ENCODE measurements around the gene RIC8B.

Gene RIC8B

DNA sequence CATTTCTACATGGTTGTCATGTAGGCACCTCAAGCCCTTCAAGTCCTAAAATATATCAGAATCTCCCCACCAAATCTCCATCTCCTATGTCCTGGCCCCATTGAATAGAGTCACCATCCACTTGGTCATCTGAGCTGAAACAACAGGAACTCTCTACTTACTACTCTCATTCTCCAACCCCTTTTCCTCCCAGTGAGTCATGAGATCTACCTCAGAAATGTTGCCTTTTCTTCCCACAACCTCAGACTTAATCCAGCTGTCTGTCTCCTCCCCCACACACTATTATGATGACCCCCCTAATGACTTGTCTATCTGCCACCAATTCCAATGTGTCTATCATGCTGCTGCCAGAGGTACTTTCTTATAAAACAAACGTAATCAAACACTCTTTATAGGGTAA, 108.9 kb downstream of the RIC8B start:
- no peaks in the 10 kb centered on the region for H3K9me3 ChIP-seq (ENCODE audit: low read length)
- no peak overlapping the region for H3K4me3 ChIP-seq (ENCODE audit: low read depth in 1 of 2, low read length in 2 of 2)
- no peaks in the 10 kb centered on the region for H3K4me1 ChIP-seq (ENCODE audit: insufficient read depth, low read length)
- H3K9ac ChIP-seq (ENCODE audit: low read length): no peak overlapping the region
- peaks cover 30% of the 10 kb centered on the region for H3K36me3 ChIP-seq (ENCODE audit: insufficient read depth, low read length)
- H3K27me3 ChIP-seq (ENCODE audit: control insufficient read depth in 1 of 2, insufficient read depth in 2 of 2, low read length in 2 of 2): no peaks in the 10 kb centered on the region
- H3K27ac ChIP-seq (ENCODE audit: low read depth, low read length): no peak overlapping the region

GRCh38 chr12:106885026-106885425, 110.5 kb downstream of the RIC8B start:
- no peak overlapping the region for H3K4me3 ChIP-seq (ENCODE audit: low read depth in 1 of 2, low read length in 2 of 2)
- H3K4me1 ChIP-seq (ENCODE audit: insufficient read depth, low read length): no peaks in the 10 kb centered on the region
- no peak overlapping the region for H3K27ac ChIP-seq (ENCODE audit: low read depth, low read length)
- no peaks in the 10 kb centered on the region for H3K9me3 ChIP-seq (ENCODE audit: low read length)
- H3K27me3 ChIP-seq (ENCODE audit: control insufficient read depth in 1 of 2, insufficient read depth in 2 of 2, low read length in 2 of 2): no peaks in the 10 kb centered on the region
- no peak overlapping the region for H3K9ac ChIP-seq (ENCODE audit: low read length)
- H3K36me3 ChIP-seq (ENCODE audit: insufficient read depth, low read length): peaks cover 25% of the 10 kb centered on the region

GRCh38 chr12:106885541-106886249, 111.2 kb downstream of the RIC8B start:
- Histone ChIP-seq H3K9me3 (ENCODE audit: low read length) (no peaks in the 10 kb centered on the region), H3K36me3 (ENCODE audit: insufficient read depth, low read length) (peaks cover 24% of the 10 kb centered on the region), H3K27me3 (ENCODE audit: control insufficient read depth in 1 of 2, insufficient read depth in 2 of 2, low read length in 2 of 2) (no peaks in the 10 kb centered on the region), H3K9ac (ENCODE audit: low read length) (no peak overlapping the region), H3K4me3 (ENCODE audit: low read depth in 1 of 2, low read length in 2 of 2) (no peak overlapping the region), H3K27ac (ENCODE audit: low read depth, low read length) (no peak overlapping the region), H3K4me1 (ENCODE audit: insufficient read depth, low read length) (no peaks in the 10 kb centered on the region)

DNA sequence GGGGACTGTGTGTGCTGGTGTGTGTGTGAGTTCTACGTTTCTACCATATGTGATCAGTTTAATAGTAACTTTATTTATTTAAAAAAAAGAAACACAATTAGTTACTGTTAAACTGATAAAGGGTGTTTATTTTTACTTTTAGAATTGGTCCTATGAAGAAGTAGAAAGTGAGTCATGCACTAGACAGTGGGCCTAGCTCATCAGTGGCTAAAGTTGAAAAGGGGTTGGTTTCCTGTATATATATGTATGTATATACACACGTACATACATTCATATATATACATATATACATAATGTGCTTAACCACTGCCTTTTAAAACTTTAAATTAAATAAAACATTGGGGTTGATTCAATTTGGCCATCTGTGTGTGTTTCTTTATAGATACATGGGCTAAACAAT, 112.5 kb downstream of the RIC8B start:
- H3K4me3 ChIP-seq (ENCODE audit: low read depth in 1 of 2, low read length in 2 of 2): no peak overlapping the region
- H3K9ac ChIP-seq (ENCODE audit: low read length): no peak overlapping the region
- no peaks in the 10 kb centered on the region for H3K4me1 ChIP-seq (ENCODE audit: insufficient read depth, low read length)
- peaks cover 24% of the 10 kb centered on the region for H3K36me3 ChIP-seq (ENCODE audit: insufficient read depth, low read length)
- no peaks in the 10 kb centered on the region for H3K9me3 ChIP-seq (ENCODE audit: low read length)
- H3K27ac ChIP-seq (ENCODE audit: low read depth, low read length): no peak overlapping the region
- H3K27me3 ChIP-seq (ENCODE audit: control insufficient read depth in 1 of 2, insufficient read depth in 2 of 2, low read length in 2 of 2): no peaks in the 10 kb centered on the region

DNA sequence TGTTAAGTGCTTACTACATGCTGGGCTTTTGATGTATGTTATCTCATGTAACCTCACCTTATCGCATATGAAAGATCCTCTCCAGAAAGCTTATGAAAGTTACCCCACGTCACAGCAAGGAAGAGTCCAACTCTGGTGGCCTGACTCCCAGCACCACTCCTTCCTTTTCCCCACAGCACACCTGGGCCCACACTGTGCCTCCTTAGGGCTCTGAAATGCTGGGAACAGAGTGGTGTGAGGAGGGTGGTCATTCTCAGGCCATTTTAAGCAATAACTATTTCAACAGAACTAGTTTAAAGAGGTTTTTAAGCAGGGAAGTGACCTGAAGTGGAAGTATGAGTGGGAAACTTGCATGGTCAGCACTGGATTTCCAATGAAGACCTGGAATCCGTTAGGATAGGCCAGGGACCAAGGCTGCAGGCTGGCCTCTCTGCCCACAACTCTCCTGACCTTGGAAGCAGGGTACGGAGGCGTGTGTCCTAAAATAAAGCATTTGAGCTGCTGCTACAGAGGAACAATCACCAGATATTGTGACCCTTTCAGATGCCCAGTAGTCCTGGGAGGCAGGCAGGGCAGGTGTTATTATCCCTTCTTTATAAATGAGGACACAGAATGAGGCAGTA, 114.0 kb downstream of the RIC8B start:
- Histone ChIP-seq H3K4me1 (ENCODE audit: insufficient read depth, low read length) (no peaks in the 10 kb centered on the region), H3K27ac (ENCODE audit: low read depth, low read length) (no peak overlapping the region), H3K4me3 (ENCODE audit: low read depth in 1 of 2, low read length in 2 of 2) (no peak overlapping the region), H3K36me3 (ENCODE audit: insufficient read depth, low read length) (peaks cover 23% of the 10 kb centered on the region), H3K9me3 (ENCODE audit: low read length) (no peaks in the 10 kb centered on the region), H3K27me3 (ENCODE audit: control insufficient read depth in 1 of 2, insufficient read depth in 2 of 2, low read length in 2 of 2) (no peaks in the 10 kb centered on the region), H3K9ac (ENCODE audit: low read length) (no peak overlapping the region)

DNA sequence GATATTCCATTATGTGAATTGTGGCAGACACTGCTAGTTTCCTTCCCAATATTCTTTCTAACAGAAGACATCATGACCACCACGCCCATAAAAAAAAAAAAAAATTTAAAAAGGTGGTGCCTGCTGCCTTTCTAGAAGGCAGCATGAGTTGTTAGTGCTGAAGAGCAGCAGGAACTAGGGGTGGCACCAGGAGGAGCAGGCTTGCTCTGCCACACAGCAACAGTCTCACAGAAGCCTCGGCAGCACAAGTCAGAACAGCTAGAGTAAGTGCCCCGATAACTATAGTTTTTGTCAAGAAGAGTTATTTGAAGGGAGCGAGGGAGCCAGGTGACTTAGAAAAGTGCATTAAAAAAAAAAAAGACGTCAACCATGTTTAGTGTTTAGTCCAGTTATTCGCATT, 114.8 kb downstream of the RIC8B start:
- Histone ChIP-seq H3K36me3 (ENCODE audit: insufficient read depth, low read length) (peaks cover 15% of the 10 kb centered on the region), H3K4me3 (ENCODE audit: low read depth in 1 of 2, low read length in 2 of 2) (no peak overlapping the region), H3K9me3 (ENCODE audit: low read length) (no peaks in the 10 kb centered on the region), H3K27me3 (ENCODE audit: control insufficient read depth in 1 of 2, insufficient read depth in 2 of 2, low read length in 2 of 2) (no peaks in the 10 kb centered on the region), H3K27ac (ENCODE audit: low read depth, low read length) (no peak overlapping the region), H3K9ac (ENCODE audit: low read length) (no peak overlapping the region), H3K4me1 (ENCODE audit: insufficient read depth, low read length) (no peaks in the 10 kb centered on the region)

DNA sequence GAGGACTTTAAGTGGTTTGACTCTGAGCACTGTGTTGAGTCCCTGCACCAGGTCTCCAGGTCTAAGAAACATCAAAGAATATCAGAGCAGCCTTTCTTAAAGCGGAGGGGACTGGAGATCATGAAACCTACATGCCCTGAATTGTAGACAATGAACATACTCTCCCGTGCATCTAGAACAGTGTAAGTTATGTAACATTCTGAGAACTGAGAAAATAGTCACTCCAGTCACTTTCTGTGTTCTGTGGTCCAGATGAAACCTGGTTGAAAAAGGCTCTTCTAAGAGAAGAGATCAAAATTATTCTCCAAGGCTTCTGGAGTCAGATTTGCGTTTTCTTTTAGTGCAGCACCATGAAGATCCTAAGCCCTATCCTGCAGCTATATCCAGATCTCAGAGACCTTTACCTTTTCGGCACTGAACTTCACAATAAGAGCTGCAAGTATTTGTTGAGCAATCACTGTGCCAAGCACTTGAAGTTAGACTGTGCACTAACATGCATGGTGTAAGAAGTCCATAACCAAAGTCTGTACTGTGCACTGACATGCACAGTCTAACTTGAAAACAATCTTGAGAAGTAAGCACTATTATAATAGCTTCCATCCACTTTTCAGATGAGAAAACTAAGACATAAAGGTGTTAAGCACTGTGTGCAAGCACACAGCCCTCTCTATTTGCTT, 115.6 kb downstream of the RIC8B start:
- Histone ChIP-seq H3K4me1 (ENCODE audit: insufficient read depth, low read length) (no peaks in the 10 kb centered on the region), H3K27ac (ENCODE audit: low read depth, low read length) (no peak overlapping the region), H3K9ac (ENCODE audit: low read length) (no peak overlapping the region), H3K27me3 (ENCODE audit: control insufficient read depth in 1 of 2, insufficient read depth in 2 of 2, low read length in 2 of 2) (no peaks in the 10 kb centered on the region), H3K9me3 (ENCODE audit: low read length) (no peaks in the 10 kb centered on the region), H3K36me3 (ENCODE audit: insufficient read depth, low read length) (peaks cover 15% of the 10 kb centered on the region), H3K4me3 (ENCODE audit: low read depth in 1 of 2, low read length in 2 of 2) (no peak overlapping the region)

DNA sequence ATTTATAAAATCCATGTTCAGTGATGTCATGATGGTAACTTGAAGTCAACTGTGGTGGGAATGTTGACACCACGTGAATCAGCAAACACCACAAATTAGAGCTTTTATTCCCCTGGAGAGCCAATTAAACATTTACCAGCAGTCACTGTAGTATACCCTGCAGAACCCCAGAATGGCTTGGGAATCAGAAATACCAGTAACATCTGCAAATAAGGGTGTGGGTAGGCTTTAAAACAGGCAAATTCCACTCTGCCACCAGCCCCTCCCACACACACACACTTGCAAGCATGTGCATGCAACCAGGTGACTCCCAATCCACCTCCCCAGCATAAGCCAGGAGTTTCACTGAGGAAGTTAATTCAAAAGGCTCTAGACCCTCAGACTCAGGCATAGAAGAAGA, 117.6 kb downstream of the RIC8B start:
- no peak overlapping the region for H3K27ac ChIP-seq (ENCODE audit: low read depth, low read length)
- no peak overlapping the region for H3K4me3 ChIP-seq (ENCODE audit: low read depth in 1 of 2, low read length in 2 of 2)
- H3K4me1 ChIP-seq (ENCODE audit: insufficient read depth, low read length): no peaks in the 10 kb centered on the region
- no peak overlapping the region for H3K9ac ChIP-seq (ENCODE audit: low read length)
- no peaks in the 10 kb centered on the region for H3K27me3 ChIP-seq (ENCODE audit: control insufficient read depth in 1 of 2, insufficient read depth in 2 of 2, low read length in 2 of 2)
- no peaks in the 10 kb centered on the region for H3K9me3 ChIP-seq (ENCODE audit: low read length)
- H3K36me3 ChIP-seq (ENCODE audit: insufficient read depth, low read length): peaks cover 6% of the 10 kb centered on the region

GRCh38 chr12:106893451-106893850, 119.0 kb downstream of the RIC8B start:
- Histone ChIP-seq H3K4me3 (ENCODE audit: low read depth in 1 of 2, low read length in 2 of 2) (no peak overlapping the region), H3K9me3 (ENCODE audit: low read length) (no peaks in the 10 kb centered on the region), H3K27ac (ENCODE audit: low read depth, low read length) (no peak overlapping the region), H3K36me3 (ENCODE audit: insufficient read depth, low read length) (no peaks in the 10 kb centered on the region), H3K4me1 (ENCODE audit: insufficient read depth, low read length) (no peaks in the 10 kb centered on the region), H3K27me3 (ENCODE audit: control insufficient read depth in 1 of 2, insufficient read depth in 2 of 2, low read length in 2 of 2) (no peaks in the 10 kb centered on the region), H3K9ac (ENCODE audit: low read length) (no peak overlapping the region)

DNA sequence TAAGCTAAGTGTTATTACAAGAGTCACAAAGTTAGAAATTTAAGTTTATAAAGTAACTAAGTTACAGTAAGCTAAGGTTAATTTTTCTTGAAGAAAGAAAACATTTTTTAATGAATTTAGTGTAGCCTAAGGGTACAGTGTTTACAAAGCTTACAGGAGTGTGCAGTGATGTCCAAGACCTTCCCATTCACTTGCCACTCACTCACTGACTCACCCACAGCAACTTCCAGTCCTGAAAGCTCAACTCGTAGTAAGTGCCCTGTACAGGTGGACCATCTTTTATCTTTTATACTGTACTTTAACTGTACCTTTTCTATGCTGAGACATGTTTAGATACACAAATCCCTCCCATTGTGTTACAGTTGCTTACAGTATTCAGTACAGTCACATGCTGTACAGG, 120.3 kb downstream of the RIC8B start:
- Histone ChIP-seq H3K4me3 (ENCODE audit: low read depth in 1 of 2, low read length in 2 of 2) (no peak overlapping the region), H3K27ac (ENCODE audit: low read depth, low read length) (no peak overlapping the region), H3K4me1 (ENCODE audit: insufficient read depth, low read length) (no peaks in the 10 kb centered on the region), H3K9me3 (ENCODE audit: low read length) (no peaks in the 10 kb centered on the region), H3K27me3 (ENCODE audit: control insufficient read depth in 1 of 2, insufficient read depth in 2 of 2, low read length in 2 of 2) (no peaks in the 10 kb centered on the region), H3K9ac (ENCODE audit: low read length) (no peak overlapping the region), H3K36me3 (ENCODE audit: insufficient read depth, low read length) (no peaks in the 10 kb centered on the region)

- H3K27me3 ChIP-seq (ENCODE audit: control insufficient read depth in 1 of 2, insufficient read depth in 2 of 2, low read length in 2 of 2): no peaks in the 10 kb centered on the region
- H3K9ac ChIP-seq (ENCODE audit: low read length): no peak overlapping the region
- H3K4me3 ChIP-seq (ENCODE audit: low read depth in 1 of 2, low read length in 2 of 2): no peak overlapping the region
- H3K4me1 ChIP-seq (ENCODE audit: insufficient read depth, low read length): no peaks in the 10 kb centered on the region
- H3K36me3 ChIP-seq (ENCODE audit: insufficient read depth, low read length): no peaks in the 10 kb centered on the region
- no peaks in the 10 kb centered on the region for H3K9me3 ChIP-seq (ENCODE audit: low read length)
- H3K27ac ChIP-seq (ENCODE audit: low read depth, low read length): no peak overlapping the region
Measured at GRCh38 chr12:106896603-106897002, 122.1 kb downstream of the RIC8B start.
